GM21619 (cell line): ENCODE data around the gene SELENOS.

Experiments
- ATAC-seq: cut with Tn5 transposase; IDR thresholded peaks from one replicate; pipeline ENCODE4 v1.9.1; 2021; ENCODE audit not compliant: unreplicated experiment

The SELENOS gene

DNA sequence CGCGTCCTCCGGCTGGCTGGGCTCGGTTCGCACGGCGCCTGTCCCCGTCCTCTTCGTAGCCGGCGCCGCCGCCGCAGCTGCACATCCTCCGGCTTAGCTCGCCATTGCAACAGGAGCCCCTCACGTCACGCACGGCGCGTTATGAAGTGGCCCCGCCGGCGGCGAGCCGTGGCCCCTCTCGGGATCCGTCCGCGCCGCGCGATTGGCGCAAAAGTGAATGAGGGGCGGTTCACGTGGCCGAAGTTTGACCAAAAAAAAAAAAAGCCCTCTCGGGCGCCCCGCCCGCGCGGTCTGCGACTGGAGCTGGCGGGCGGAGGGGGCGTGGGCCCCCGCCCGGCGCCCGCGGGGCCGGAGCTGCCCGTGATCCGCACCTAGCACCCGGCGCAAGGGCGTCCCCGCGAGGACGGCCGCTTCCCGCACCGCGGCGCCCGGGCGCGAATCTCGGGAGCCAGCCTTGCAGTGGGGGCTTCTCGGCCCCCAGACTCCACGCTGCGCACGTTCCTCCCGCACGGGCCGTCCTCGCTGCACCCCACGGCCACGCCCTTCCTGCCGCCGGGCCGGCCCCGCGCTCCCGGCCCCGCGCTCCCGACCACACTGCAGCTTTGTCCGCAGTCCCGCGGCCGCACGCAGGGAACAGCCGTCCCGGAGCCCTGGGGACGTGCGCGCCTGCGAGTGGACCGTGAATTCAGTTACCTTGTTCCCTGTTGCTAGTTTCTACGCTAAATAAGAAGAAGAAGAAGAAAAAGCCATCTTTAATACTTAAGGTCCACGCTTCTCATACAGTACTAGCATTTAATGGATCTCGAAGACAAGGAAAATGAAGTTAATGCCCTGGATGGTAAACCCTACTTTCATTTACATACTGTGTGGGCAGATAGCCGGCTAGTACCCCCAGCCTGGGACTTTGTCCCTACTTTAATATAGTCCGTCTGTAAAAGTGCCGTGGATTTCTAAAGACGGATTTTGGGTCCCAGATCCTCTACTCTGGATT is 25.2 kb downstream of the SELENOS start, which contains the start of gene CHSY1:
Gene CHSY1, minus strand, starts transcription at position 219 of the 991 bp plus-strand sequence. CDS start 592 bp downstream, outside the sequence.
- ATAC-seq = peak; percentile 69

DNA sequence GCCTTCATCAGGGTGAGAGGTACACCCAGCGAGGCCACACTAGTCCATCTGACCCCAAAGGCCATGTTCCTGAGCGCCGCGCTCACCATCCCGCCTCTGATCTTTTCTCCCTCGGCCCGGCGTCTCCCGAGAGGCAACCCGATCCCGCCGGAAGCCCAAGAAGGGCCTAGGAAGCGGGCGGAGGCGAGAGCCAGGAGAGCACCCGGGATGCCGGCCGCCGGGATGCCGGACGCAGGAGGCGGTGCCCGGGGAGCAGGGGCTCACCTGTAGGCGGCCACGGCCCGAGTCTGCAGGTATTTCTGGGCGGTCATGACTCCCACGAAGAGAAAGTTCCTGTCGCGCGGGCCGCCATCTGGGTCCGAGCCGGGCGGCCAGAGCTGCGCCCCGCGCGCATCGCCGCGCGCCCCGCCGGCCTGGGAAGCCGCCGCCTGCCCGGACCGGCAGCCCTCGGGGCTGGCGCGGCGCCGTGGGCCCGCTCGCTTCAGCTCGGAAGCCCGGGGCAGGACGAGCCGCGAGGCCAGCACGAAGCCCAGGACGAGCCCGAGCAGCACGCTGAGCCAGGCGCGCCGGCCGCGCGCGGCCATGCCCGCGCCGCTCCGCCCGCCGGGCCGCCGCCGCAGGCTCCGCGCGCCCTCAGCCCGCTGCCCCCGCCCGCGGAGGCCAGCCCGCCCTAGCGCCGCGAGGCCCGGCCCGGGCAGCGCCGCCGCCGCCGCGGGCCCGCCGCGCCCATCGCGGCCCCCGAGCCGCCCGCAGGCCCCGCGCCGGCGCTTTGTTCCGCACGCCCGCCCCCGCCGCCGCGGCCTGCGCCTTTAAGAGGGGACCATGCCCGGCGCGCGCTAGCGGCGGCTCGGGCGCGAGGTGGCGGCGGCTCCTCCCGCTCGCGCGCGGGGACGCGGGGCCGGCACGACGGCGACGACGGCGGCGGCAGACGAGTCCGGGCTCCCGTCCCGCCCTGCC is 26.1 kb downstream of the SELENOS start:
- peak; percentile 26 for ATAC-seq

DNA sequence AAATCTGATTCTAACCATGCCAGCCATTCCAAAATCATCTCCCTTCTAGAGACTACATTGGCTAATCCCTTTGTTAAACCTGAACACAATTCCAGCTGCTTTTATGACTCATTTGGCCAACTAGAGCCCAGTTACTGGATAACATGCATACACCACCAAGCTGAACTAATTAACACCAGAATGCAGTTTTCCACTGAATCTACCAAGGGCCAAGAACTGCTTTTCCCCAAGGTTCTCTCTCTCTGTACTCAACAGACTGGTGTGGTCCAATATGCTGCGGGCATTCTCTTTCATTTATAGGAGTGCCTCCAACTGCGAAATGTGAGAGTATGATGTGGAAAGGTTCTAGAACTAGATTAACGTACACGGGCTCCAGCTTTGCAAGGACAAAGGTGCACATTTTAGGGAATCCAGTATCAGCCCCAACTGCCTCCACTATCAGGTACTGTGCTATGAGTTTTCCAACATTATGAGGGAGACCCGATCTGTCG is 26.9 kb downstream of the SELENOS start:
- ATAC-seq = no peak

DNA sequence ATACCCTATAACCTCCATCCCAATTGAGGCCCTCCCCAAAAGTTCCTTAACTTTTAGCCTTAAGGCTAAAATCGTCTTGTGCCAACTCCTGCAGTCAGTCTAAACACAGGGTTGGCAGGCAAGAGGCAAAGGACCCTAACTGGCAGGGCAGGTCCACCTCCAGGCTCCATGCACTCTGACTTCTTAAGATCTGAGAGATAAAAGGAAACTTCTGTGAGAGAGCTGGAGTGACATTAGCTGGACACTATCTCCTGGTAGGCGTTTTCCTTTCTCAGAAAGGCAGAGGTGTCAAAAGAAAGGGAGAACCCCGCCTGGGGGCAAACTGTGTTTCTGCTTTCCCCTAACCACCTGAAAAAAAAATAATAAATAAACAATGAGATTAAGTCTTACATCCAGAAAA is 29.0 kb downstream of the SELENOS start:
- ATAC-seq = no peak

DNA sequence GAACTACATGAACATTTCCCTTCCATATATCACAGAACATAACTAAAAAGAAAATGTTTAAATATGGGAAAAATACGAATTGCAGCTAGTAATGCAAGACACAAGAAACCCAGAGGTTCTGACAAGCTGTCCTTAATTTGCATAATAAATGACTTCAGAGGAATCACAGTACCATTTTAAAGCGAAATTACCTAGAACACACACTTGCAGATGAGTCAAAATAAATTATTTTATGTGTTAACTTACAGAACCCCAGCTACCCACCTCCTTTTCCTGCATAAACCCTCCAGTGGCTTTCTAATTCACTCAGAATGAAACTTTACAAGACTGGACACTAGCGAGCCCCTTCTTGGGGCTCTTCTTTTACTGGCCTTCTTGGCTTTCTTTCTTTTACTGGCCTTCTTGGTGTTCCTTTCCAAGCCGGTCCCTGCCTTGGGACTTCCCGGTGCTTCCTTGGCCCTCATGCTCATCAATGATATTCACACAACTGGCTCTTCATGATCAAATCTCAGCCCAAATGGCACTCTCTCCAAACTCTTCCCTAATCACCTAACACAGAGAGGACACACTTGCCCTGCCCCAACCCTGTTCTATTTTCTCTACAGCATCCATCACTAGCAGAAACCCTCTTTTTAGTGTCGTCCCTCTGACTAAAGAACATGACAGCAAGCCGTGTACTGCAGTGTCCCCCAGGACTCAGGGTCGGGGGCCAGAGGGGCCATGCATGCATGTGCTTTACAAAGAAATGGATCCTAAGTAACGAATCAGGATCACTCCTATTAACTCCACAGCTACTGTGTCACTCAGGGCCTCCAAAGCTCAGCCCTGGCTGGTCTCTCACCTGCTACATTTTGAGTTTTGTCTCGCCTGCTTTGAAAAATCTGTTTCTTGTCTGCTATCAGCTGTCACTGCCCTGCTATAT is 30.2 kb downstream of the SELENOS start:
- no peak for ATAC-seq

DNA sequence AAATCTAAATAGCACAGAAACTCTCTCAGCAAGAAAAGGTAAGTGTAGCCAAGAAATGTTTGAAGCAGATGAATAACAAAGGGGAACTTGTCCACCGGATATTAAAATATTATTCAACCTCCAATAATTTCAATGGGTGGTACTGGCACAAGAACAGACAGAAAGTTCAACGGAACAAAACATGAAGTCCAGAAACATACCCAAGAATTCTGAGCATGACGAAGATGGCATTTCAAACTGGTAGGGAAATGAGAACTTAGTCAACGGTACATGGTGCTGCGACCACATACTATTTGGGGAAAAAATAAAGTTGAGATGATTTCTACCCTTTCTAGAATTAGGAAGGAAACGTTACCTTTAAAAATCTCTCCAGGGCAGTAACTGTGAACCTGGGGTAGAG is 30.9 kb downstream of the SELENOS start:
- ATAC-seq = no peak

DNA sequence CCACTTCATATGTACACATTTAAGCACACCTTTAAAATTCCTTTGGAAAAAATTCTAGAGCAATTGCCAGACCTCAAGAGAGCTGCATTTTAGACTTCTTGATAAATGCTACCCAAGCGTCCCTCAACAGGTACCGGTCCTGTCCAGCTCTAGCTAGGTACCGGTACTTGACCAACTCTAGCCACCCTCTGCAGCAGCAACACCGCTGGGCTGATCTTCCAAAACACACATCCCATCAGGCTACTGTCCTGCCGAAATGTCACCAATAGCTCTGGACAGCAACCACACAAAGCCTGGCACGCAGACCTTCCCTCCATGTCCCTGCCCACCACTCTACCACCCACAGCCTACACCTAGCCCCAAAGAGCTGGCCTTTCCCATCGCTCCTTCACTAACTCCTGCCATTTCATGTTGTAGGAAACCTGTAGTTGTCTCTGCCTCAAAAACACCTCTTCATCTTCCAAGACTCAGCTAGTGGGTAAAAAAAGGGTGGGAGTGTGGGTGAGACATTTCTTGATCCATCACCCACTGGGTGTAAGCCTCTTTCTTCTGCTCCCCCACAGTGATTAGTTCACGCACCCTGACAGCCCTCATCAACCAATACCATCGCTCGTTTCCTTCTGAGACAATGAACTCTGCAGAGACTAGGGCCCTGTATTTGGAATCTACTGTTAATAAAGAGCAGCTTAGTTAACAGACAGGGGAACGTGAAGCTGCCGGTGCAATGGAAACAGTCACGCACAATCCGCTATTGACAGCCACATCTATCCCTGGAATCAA is 32.2 kb downstream of the SELENOS start:
- ATAC-seq = no peak

DNA sequence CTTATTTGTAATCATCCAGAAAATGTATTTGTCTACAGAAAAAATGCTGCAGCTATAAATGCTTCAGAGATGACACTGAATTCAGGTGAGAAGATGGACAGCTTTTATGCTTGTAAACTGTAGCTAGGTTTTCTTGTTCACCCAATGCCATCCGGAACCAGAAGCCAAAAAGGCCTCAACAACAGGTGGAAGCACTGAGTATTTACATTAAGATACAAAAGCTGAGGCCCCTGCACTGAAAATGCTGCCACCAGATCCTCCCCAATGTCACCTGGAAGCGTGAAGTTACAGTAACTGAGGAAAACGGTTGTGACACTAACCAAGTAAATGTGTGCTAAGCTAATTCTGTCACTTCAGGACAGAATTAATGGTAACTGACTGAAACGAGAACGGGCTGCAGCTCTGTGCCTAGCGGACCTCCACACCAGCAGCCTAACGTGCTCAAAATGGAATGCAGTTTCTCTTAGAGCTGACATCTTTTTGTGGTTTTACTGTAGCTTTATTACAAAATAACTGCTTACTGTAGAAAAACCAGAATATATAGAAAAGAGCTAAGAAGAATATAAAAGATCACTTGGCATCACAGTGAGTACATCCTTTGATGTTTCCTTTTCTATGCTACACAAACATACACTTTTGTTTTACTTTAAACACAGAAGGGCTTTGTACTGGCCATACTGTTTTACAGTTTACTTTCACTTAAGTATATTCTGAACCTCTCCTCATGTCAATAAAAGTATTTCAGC is 33.1 kb downstream of the SELENOS start:
- no peak for ATAC-seq

DNA sequence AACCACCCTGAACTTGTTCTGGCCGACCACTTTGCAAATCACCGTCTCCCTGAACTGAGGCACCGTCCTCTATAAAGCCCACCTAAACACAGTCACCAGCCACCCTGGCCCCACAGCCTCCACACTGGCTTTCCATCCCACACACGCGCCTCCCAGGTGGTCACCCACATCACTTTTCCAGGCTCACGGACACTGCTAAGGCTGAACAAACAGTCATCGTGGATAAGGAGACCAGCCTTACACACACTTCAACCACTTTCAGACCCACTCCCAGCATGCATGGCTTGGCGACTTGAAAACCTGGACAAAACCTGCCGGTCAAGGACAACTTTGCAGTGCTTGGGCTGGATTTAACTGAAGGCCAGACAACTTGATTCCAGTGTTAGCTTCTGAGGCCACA is 33.9 kb downstream of the SELENOS start:
- no peak for ATAC-seq

DNA sequence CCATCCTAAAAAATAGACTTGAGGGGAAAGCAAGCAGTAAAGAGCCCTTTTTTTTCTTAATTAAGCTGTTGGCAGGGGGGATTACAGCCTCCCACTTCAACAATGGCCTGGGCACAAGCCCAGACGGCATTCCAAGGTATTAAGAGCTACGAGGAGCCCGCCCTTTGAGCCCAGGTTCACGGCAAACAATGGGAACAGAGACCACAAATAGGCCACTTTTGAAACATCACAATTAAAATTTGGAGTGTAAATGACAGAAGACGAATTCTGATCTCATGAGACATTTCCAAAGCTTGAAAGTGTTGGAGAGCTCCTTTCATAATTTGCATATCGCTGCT is 34.3 kb downstream of the SELENOS start:
- ATAC-seq = no peak

DNA sequence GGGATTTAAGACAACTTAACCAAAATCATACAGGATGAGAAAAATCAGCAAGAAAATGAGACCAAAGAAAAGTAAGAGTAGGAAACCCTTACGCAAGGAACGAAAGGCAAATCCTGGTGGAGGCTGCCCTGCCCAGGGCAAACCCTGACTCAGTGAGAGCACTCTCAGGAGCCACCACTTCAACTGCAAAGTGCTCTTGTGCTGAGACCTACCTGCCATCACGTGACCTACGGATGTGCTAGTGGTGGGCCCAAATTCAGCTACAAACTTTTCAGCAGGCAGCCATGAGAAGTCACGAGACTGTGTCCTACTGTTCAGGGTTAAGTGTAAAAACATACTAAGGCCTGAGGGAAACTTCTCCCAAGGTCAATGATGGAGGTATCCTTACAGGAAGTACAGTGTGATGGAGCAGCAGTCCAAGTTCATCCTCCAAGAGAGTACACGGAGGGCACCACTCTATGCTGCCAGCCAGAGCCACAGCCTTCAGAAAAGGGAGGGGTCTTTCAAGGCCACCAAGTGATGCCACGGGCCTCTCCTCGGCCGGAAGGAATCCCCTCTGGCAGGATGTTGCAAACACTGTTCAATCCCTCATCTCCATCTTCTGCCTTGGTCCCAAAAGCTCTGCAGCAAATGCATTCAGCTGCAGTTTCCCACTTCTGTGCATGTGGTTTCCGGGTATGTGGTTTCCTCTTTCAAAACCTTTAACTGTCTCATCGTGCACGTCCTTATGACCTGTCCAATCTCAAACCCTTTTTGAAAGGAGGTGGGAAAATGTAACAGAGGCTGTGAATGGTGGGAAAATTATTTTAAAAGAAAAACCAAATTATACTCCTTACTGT is 34.9 kb downstream of the SELENOS start:
- peak; percentile 65 for ATAC-seq

DNA sequence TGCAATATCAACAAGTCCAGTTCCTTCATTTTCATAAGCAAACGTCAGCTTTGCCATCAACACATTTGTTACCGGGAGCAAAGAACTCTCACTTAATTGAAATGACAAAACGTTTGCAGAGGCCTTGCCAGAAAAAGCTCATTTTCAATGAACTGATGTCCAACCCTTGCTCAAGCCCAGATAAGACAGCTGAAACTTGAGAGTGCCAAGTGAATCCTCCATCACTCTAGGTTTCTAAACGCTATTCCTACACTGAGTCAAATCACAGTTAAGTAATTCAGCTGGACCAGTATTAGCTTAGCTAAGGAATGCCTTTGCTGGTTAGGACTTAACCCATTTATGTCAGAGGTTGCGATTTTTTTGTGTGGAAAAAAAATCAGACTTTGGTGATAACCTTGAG is 36.9 kb downstream of the SELENOS start:
- ATAC-seq = no peak

DNA sequence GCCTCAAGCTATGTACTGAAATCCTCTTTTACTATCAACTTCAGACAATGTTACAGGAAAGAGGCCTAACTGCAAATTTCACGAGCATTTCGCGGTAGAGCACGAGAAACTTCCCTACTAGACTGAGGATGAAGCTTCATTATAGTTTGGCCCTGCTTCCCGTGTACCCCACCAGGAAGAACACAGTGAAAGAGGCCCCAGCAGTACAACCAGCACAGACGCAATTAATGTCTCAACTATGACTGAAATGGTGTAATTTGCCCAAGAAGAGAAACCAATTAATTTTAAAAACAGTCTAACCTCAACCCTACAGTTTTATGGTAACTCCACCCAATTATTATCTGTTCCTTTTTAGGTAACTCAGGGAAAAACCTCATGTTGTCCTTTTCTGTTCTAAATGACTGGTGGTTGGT is 37.6 kb downstream of the SELENOS start:
- ATAC-seq = no peak

DNA sequence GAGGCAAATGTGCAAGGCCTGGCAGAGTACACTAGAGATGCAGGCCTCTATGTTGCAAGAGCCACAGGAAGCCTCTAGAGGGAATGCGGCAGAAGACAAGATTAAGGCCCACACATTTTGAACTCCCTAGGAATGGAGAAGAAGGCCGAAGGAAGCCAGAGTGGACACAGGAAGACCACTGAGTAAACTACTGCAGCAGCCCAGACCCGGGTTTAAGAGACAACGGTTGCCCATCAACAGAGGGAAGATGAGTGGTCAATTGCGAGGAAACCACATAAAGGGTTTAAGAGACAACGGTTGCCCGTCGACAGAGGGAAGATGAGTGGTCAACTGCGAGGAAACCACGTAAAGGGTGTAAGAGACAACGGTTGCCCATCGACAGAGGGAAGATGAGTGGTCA is 40.0 kb downstream of the SELENOS start:
- ATAC-seq = no peak

DNA sequence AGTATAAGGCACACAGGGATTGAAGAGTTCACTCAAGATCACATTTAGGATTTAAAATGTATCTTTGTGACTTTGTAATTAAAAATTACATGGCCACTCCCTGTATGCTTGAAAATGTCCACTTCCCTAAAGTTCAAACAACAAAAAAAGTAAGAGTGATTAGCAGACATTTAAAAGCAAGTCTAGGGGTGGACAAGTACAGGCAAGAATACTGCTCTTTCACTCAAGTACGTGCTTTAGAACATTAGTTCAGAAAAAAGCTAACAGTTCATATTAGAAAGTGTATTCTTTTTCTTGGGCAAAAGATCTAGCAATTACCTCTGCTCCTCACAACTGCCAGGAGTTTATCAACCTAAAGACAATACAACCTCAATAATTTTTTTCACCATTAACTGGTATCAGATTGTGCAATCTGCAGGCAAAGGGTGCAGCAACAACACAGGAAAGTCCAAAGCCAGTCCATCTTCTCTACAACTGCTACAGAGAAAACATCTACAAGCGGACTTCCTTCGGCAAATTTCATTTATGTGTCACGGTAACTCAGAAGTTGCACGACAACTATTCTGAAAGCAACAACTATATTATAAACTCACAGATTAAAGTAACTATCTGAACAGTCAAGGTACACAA is 43.5 kb downstream of the SELENOS start:
- no peak for ATAC-seq

DNA sequence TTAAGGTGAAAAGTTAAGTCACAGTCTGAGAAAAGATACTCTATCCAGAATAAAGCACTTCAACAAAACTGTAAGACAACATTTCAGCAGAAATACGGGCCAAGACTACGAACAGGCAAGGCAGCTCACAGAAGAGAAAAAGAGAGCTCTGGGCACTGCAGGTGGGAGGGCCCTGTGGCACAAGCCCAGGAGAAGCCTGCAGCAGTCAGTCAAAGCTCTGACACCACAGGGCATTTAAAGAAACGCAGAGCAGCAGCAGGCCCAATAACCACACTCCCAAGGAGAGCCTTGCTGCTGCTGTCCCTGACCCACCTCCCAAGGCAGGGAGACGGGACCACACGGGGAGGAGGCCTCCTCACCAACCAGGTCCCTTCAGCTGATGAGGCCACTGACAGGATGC is 44.6 kb downstream of the SELENOS start:
- no peak for ATAC-seq

DNA sequence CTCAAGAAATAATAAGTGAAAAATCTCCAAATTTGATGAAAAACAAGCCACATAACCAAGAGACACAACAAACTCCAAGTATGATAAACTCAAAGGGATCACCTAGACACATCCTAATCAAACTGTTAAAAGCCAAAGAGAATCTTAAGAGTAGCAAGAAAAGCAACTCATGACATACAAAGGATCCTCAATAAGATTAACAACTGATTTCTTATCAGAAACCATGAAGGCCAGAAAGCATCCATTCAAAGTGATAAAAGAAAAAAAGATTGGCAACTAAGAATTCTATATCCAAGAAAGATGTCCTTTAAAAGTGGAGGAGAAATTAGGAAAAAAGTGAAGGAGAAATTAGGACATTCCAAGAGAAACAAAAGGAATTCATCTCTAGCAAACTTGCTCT is 49.0 kb downstream of the SELENOS start:
- ATAC-seq = no peak

DNA sequence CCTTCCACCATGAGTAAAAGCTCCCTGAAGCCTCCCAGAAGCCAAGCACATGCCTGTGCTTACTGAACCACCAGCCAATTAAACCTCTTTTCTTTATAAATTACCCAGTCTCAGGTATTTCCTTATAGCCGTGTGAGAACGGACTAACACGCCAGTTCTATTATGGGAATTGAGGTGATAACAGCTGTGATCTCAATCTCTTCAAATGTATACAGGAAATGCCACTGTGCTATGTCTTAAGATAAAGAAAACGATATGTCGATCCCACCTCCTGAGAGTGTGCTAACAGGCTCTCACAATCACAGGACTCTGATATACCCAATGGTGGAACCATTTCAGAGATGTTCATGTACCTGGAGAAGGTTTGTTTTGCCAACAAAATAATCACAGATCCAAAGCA is 51.6 kb downstream of the SELENOS start:
- ATAC-seq = no peak
